IPS-NIHi7 (cell line): ENCODE results near the gene CASP8.

ENCODE experiments used
- DNase-seq: peaks from one replicate; pipeline ENCODE4 v3.0.0; 2012; ENCODE audit warnings: mixed read lengths; ENCODE audit errors: extremely low spot score

Gene CASP8

GRCh38 chr2:201242571-201243277 lies 17.6 kb upstream of the CASP8 start:
- no peak for DNase-seq

DNA sequence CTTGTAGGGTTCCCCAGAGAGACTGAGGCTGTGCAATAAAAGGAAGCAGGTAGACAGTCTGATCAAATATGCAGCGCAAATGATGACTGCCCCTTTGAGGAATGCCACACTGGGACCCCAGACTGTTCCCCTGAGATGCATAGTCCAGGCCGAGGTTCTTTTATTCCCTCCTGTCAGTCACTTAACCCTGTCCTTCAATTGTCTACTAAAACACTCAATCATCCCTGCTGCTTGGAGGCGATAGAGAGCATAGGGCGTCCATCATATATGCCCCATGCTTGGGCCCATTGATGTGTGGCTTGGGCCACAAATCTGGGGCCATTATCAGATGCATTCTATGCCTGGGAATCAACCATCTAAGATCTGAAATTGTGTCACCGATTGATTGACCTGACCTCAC lies 15.5 kb upstream of the CASP8 start:
- no peak for DNase-seq

DNA sequence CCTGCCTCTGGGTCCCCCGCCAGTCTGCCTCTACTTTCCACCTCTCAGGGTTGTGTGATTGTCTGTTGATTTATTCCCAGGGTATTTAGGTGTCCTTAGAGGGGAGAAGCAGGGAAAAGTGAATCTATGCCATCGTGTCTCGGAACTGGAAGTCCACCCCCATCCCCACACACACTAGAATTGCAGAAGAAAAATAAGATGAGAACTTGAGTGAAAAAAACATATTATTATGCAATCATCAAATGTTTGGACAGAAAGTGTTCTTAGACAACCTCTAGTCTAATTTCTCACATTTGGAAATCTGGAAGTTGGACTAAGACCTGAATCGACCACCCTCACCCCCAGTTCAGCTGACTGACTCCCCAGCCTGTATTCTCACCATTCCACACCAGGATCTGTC lies 14.1 kb upstream of the CASP8 start:
- DNase-seq, result no peak

DNA sequence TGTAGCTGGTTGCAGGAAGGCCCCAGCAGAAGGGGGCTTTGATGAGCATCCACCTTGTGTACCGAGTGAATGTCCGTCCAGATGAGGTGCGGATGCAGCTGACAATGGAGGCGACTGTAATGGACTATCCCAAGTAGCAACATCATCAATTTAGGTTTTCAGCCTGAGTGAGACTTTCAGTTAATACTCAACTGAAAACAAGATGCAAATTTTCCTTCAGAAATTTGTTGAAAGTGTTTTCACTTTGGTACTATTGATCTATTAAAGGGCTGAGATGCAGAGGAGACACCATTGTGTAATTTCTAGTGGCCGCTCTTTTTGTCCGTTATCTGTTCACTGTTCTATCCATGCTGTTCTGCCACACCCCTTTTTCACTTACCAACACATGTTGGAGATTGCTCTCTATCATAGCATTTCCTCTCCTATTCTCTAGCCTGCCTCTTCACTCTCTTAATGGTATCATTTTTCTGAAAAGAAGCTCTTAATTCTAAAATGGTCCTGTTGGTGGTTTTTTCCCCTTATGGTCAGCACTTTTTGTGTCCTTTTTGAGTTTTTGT lies 12.0 kb upstream of the CASP8 start:
- DNase-seq, result no peak

- DNase-seq, result no peak
These were observed 10.4 kb upstream of the CASP8 start for GRCh38 chr2:201249889-201250288.

DNA sequence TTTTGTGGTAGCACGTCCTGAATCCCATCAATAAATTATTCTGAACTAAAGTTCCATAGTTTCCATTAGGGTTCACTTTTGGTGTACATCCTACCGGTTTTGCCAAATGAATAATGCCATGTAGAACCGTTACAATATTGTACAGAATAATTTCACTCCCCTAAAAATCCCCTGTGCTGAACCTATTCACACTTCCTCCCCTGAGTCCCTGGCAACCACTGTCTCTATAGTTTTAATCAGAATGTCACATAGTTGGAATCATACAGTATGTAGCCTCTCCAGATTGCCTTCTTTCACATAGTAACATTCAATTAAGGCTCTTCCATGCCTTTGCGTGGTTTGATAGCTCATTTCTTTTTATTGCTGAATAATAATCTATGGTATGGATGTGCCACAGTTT lies 9.6 kb upstream of the CASP8 start:
- no peak for DNase-seq

DNA sequence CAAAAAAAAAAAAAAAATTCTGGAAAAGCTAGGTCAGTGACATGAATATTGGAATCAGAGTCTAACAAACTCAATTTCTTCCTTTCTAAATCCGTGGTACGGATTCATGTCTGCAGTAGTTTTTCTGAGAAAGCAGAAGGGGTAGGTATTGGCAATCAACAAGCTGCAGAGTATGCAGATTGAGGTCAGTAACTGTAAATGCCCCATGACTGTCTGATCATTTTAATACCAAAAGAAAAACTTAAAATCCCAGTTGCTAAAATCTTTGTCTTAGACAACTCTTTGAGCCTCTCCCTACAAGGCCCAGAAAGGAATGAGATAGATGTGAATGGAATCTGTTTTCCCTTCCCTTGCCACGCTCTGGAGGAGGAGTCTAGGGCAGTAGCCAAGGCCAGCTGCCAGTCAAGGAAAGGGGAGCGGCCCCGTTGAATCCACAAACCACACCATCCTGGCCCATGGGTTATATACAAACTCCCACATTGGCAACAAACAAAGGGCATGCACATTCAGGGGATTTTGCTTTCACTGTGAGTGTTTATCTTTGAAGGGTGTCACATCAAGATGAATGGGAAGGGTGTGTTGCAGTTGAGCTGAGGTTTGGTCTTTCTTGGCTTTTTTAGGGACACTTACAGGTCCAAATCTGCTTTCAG lies 6.1 kb upstream of the CASP8 start:
- peak; percentile 73 for DNase-seq

GRCh38 chr2:201255408-201256033 lies 4.8 kb upstream of the CASP8 start:
- DNase-seq, result no peak

DNA sequence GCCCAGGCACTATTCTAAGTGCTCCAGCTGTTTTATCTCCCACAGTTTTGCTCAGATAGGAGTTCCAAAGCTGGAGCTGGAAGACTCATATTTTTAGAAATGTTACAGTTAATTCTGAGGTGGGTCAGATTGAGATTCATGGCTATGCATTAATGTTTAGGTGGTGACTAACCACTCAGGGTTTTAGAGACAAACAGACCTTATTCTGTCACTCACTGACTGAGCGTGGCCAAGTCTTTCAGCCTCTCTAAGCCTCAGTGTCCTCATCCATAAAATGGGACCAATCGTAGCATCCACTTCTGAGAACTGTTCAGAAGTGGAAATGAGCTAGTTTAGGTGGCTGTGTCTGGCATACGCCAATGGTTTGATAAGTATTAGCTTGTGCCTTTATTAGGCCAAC lies 4.3 kb upstream of the CASP8 start:
- DNase-seq, result no peak

GRCh38 chr2:201257381-201257955 lies 2.9 kb upstream of the CASP8 start:
- DNase-seq, result peak; percentile 26

DNA sequence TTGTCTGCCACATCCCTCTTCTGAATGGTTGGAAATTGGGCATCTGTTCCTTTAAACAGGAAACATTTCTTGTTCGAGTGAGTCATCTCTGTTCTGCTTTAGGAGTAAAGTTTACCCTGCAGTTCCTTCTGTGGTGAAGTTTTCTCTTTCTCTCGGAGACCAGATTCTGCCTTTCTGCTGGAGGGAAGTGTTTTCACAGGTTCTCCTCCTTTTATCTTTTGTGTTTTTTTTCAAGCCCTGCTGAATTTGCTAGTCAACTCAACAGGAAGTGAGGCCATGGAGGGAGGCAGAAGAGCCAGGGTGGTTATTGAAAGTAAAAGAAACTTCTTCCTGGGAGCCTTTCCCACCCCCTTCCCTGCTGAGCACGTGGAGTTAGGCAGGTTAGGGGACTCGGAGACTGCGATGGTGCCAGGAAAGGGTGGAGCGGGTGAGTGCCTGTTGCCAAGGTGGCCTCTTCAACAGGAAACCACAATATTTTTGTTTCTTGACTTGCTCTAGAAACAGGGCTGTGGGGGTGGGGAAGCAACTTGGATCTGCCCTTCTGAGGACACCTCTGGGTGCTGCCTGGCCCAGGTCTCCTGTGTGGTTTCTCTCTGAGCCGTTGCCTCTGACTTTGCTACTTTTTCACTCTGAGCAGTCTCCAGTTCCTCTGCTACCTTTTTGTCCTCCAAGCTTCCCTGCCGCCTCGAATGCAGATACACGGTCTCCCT lies 2.2 kb upstream of the CASP8 start:
- DNase-seq, result peak; percentile 38

GRCh38 chr2:201258666-201259615 lies 1.4 kb upstream of the CASP8 start:
- DNase-seq, result no peak

- DNase-seq, result no peak
These were observed 1.1 kb downstream of the CASP8 start for GRCh38 chr2:201261471-201261870.

GRCh38 chr2:201261906-201262305 lies 1.6 kb downstream of the CASP8 start:
- DNase-seq, result no peak

DNA sequence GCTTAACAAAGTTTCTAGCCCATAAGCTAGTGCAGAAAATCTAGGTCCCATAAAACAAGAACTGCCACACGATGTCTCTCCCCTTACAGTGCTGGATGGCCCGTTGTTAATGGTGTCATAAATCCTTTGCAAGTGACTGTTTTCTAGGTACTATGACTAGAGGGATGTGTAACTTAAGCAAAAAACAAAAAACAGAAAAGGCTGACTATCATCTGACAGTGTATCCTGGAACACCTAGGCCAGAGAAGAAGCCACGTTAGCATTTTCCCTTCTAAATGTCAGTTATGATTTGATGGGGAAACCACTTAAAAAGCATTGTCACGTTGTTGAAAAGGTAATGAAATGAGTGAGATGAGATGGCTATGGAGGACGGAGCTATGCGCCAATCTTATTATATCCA lies 2.4 kb downstream of the CASP8 start:
- no peak for DNase-seq

DNA sequence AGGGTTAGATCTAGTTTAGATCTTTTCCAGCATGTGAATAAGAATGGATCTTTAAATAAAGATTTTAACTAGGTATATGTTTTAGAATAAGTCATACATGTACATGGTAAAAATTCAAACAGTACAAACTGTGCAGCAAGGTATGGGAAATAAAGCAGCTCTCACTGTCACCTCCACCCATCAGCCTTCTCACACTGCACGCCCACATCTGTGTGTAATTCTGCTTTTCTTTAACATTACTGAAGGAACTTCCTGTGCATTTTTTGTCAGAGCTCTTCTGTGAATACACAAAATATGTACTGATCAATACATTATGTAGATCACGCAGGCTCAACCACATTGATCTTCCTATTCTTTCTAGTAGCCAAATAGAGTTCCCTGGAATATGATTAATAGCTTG lies 3.4 kb downstream of the CASP8 start:
- DNase-seq, result no peak

GRCh38 chr2:201264472-201265173 lies 4.3 kb downstream of the CASP8 start:
- DNase-seq, result no peak

DNA sequence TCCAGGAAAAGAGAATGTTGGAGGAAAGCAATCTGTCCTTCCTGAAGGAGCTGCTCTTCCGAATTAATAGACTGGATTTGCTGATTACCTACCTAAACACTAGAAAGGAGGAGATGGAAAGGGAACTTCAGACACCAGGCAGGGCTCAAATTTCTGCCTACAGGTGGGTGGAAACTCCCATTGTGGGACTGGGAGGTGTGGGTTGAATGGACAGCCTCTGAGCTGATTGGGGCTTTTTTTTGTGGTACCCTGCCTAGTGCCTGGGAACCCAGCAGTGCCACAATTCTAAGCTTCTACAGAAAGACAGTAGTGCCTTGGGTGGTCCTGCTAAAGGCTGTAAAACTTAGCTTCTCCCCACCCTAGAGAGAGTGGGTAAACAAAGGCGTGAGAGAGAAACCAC lies 6.3 kb downstream of the CASP8 start:
- DNase-seq, result no peak

DNA sequence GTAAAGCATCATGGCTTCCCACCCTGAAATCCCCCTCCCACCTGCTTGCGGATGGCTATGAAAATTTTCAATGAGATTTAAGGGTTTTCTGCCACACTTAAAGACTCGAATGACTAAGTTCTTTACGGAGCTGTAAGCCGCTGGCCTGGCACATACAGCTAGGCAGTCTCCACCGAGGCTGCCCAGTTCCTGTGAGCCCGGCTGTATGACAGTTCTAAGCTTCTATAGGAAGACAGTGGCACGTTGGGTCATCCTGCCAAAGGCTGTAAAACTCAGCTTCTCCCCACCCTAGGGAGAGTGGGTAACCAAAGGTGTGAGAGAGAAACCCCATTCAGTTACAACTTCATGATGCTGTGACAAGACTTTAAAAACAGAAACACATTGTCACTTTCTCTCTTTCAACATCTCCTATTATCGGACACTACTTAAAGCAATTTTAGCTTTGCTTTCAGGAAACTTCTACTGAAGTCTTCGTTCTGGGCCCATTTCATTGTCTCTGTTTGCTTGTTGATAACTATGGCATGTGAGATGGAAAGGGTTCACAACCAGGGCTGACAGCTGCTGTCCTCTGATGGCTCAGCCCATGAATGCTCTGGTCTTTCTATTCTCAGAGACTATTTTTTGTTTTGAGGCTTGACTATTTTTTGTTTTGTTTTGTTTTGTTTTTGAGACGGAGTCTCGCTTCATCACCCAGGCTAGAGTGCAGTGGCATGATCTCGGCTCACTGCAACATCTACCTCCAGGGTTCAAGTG lies 7.1 kb downstream of the CASP8 start:
- DNase-seq, result no peak
